Activated naive CD4-positive, alpha-beta T cell (primary cell): ENCODE measurements around the gene CAP1.

Experiments
- DNase-seq, 4 experiments: peaks; one replicate each; lab custom pipeline; 2025; lab: John Stamatoyannopoulos, UW

Gene CAP1

GRCh38 chr1:40058453-40059337 is 18.2 kb downstream of the CAP1 start:
- DNase-seq: no peak

- DNase-seq: no peak
Measured at GRCh38 chr1:40059338-40059959, 18.9 kb downstream of the CAP1 start.

- no peak for DNase-seq
Measured at GRCh38 chr1:40059960-40060750, 19.6 kb downstream of the CAP1 start.

- DNase-seq: no peak
Measured at GRCh38 chr1:40064797-40065499, 24.4 kb downstream of the CAP1 start.

- no peak for DNase-seq
Measured at GRCh38 chr1:40067023-40067422, 26.5 kb downstream of the CAP1 start.

- no peak for DNase-seq
Measured at GRCh38 chr1:40067851-40068250, 27.3 kb downstream of the CAP1 start.

GRCh38 chr1:40072142-40072541 is 31.6 kb downstream of the CAP1 start:
- no peak for DNase-seq

- no peak for DNase-seq
Measured at GRCh38 chr1:40073062-40073461, 32.5 kb downstream of the CAP1 start.

GRCh38 chr1:40075266-40075665 is 34.7 kb downstream of the CAP1 start:
- DNase-seq: no peak

- no peak for DNase-seq
Measured at GRCh38 chr1:40076895-40077312, 36.4 kb downstream of the CAP1 start.

- peak in 2 of 4 experiments; percentile 9 to 10 for DNase-seq
Measured at GRCh38 chr1:40078512-40079333, 38.2 kb downstream of the CAP1 start.

GRCh38 chr1:40079774-40080400 is 39.4 kb downstream of the CAP1 start:
- DNase-seq: no peak

- no peak for DNase-seq
Measured at GRCh38 chr1:40081871-40082270, 41.3 kb downstream of the CAP1 start.

- DNase-seq: peak in 2 of 4 experiments; percentile 2 to 6
Measured at GRCh38 chr1:40084750-40085149, 44.2 kb downstream of the CAP1 start.

- no peak for DNase-seq
Measured at GRCh38 chr1:40090652-40091355, 50.3 kb downstream of the CAP1 start.

- no peak for DNase-seq
Measured at GRCh38 chr1:40092241-40092640, 51.7 kb downstream of the CAP1 start.

- no peak for DNase-seq
Measured at GRCh38 chr1:40092706-40093639, 52.4 kb downstream of the CAP1 start.

- no peak for DNase-seq
Measured at GRCh38 chr1:40094466-40095110, 54.1 kb downstream of the CAP1 start.
